ENCODE results near the gene ASF1B. TPM values are rescaled to one million over a fixed set of nuclear protein-coding genes. Genes with fewer than 3 reads are reported as not detected.

The ASF1B gene
- total RNA-seq, 2 experiments from 2014 or later, result 0.59 to 0.77 TPM

DNA sequence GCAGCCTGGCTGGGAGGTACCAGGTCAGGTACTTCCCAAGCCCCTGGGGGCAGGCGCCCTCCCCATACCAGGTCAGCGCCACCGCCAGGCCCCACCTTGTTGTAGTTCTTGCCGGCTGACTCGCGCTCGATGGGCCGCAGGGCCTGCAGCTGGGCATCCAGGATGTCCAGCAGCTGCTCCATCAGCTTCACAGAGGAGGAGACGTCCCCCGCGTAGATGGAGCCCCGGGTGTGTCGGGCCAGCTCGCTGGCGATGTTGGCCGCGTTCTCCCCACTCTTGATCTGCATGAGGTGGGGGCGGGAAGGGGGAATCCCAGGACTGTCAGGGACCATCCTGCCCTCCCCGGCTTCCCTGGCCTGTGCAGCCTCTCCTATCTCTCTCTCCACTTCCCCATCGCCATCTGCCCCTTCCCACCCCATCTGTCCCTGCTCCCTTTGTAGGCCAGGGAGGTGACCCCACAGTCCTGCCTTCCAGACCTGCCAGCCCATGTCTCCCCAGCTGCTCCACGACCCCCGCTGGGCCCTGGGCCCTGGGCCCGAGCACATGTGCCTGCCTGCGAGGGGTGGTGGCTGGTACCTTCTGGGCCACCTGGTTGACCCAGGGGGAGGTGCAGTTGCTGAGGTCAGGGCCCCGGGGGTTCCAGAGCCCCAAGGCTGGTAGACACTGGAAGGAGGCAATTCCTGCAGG lies 23.8 kb upstream of the ASF1B start:
- H3K9me3 ChIP-seq (ENCODE audit: control insufficient read depth in 1 of 2, insufficient read depth in 1 of 2, low read length in 2 of 2), result peaks cover 0 to 3% of the 10 kb centered on the region in 2 experiments
- no peak for ATAC-seq (ENCODE audit: poor library complexity)
- Mint-ChIP-seq H3K36me3 (ENCODE audit: low read depth) (peaks cover 24% of the 10 kb centered on the region), H3K4me1 (ENCODE audit: low read depth) (no peaks in the 10 kb centered on the region), H3K4me3 (no peak overlapping the region), H3K9me3 (no peaks in the 10 kb centered on the region), H3K27me3 (no peaks in the 10 kb centered on the region), H3K27ac (no peak overlapping the region)
- no peak for DNase-seq
- H3K4me1 ChIP-seq (ENCODE audit: insufficient read depth, low read length), result peaks cover 5% of the 10 kb centered on the region
- no peaks in the 10 kb centered on the region for H3K27me3 ChIP-seq (ENCODE audit: control insufficient read depth in 1 of 2, insufficient read depth in 2 of 2, low read length in 2 of 2)
- H3K36me3 ChIP-seq (ENCODE audit: insufficient read depth, low read length), result peaks cover 29% of the 10 kb centered on the region
- ChIA-PET POLR2A (no interaction called here), CTCF (no interaction called here)
- no peak overlapping the region for H3K27ac ChIP-seq (ENCODE audit: low read depth in 1 of 2, low read length in 2 of 2)
- TF ChIP-seq, protein P1, sequence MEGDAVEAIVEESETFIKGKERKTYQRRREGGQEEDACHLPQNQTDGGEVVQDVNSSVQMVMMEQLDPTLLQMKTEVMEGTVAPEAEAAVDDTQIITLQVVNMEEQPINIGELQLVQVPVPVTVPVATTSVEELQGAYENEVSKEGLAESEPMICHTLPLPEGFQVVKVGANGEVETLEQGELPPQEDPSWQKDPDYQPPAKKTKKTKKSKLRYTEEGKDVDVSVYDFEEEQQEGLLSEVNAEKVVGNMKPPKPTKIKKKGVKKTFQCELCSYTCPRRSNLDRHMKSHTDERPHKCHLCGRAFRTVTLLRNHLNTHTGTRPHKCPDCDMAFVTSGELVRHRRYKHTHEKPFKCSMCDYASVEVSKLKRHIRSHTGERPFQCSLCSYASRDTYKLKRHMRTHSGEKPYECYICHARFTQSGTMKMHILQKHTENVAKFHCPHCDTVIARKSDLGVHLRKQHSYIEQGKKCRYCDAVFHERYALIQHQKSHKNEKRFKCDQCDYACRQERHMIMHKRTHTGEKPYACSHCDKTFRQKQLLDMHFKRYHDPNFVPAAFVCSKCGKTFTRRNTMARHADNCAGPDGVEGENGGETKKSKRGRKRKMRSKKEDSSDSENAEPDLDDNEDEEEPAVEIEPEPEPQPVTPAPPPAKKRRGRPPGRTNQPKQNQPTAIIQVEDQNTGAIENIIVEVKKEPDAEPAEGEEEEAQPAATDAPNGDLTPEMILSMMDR (IDR thresholded peaks at IDR 0.05), result no peak
- no peak overlapping the region for H3K4me3 ChIP-seq (ENCODE audit: low read length)
- intact Hi-C loops (cut with DNase I, micrococcal nuclease), result no loop called here

DNA sequence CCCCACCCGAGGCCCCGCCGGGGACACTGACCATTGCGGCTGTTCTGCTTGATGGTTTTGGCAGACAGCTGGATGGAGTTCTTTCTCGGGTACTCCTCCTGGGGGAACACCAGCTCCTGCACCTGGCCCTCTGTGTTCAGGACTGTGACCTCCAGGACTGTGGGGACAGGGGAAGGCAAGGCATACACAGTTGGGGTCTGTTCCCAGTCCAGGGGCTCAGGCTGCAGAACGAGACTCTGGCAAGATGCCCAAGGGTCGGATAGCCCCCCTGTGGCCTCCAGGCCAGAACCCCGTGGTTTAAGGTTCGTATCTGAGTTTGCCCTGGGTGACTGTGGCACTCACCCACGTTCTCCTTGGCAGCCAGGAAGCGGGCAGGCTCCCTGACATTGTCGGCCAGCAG lies 22.7 kb upstream of the ASF1B start:
- H3K4me1 ChIP-seq (ENCODE audit: insufficient read depth, low read length), result no peaks in the 10 kb centered on the region
- Mint-ChIP-seq H3K4me1 (ENCODE audit: low read depth) (no peaks in the 10 kb centered on the region), H3K27ac (no peak overlapping the region), H3K9me3 (no peaks in the 10 kb centered on the region), H3K27me3 (no peaks in the 10 kb centered on the region), H3K36me3 (ENCODE audit: low read depth) (peaks cover 31% of the 10 kb centered on the region), H3K4me3 (no peak overlapping the region)
- H3K36me3 ChIP-seq (ENCODE audit: insufficient read depth, low read length), result peaks cover 31% of the 10 kb centered on the region
- intact Hi-C loops (cut with DNase I, micrococcal nuclease), result no loop called here
- DNase-seq, result no peak
- no peak for ATAC-seq (ENCODE audit: poor library complexity)
- peaks cover 0 to 3% of the 10 kb centered on the region in 2 experiments for H3K9me3 ChIP-seq (ENCODE audit: control insufficient read depth in 1 of 2, insufficient read depth in 1 of 2, low read length in 2 of 2)
- CTCF ChIA-PET, result interaction anchor here (0.9 kb wide), 1 partner anchor 22 kb away, joined by 3 read pairs; the partner anchor contains the start of gene ASF1B
- H3K4me3 ChIP-seq (ENCODE audit: low read length), result no peak overlapping the region
- no peak overlapping the region for H3K27ac ChIP-seq (ENCODE audit: low read depth in 1 of 2, low read length in 2 of 2)
- POLR2A ChIA-PET, result interaction anchor here (1.4 kb wide), 1 partner anchor 22 kb away, joined by 6 read pairs; the partner anchor contains the start of gene ASF1B
- TF ChIP-seq, protein P1 (IDR thresholded peaks at IDR 0.05), result no peak
- H3K27me3 ChIP-seq (ENCODE audit: control insufficient read depth in 1 of 2, insufficient read depth in 2 of 2, low read length in 2 of 2), result no peaks in the 10 kb centered on the region

DNA sequence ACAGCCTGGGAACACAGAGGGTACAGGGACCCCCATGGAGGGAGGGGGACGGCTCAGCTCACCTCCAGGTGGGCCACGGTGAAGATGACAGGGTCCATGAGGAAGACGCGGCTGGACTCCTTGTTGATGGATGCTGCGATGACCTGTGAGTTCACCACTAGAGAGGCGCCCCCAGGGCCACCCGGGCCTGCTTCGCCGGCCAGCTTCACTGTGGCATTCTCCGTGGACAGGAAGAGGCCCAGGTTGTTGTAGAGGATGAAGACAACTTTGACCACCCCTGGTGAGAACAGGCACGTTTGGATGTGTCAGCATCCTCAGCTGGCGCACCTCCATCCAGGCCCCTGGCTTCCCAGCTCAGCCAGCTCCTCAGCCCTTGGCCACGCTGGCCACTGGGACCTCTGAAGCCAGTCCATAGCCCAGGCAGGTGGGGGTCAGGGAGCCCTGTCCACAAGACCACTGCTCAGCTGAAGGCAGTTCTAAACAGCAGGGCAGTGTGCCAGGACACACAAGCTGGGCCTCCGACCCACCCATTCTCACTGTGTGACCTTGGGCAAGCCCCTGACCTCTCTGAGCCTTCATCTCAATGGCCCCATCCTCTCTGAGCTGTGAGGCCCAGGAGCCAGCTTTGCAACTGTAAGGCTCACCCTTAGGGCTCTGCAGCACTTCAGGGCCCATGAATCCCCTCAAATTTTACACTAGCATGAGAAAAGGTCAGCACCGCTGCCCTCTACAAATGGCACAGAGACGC lies 22.1 kb upstream of the ASF1B start:
- CTCF ChIA-PET, result interaction anchor here (0.9 kb wide), 1 partner anchor 22 kb away, joined by 3 read pairs; the partner anchor contains the start of gene ASF1B
- Histone ChIP-seq H3K4me1 (ENCODE audit: insufficient read depth, low read length) (no peaks in the 10 kb centered on the region), H3K27ac (ENCODE audit: low read depth in 1 of 2, low read length in 2 of 2) (no peak overlapping the region), H3K4me3 (ENCODE audit: low read length) (no peak overlapping the region), H3K9me3 (ENCODE audit: control insufficient read depth in 1 of 2, insufficient read depth in 1 of 2, low read length in 2 of 2) (peaks cover 0 to 3% of the 10 kb centered on the region in 2 experiments), H3K27me3 (ENCODE audit: control insufficient read depth in 1 of 2, insufficient read depth in 2 of 2, low read length in 2 of 2) (no peaks in the 10 kb centered on the region), H3K36me3 (ENCODE audit: insufficient read depth, low read length) (peaks cover 32% of the 10 kb centered on the region)
- Mint-ChIP-seq H3K9me3 (no peaks in the 10 kb centered on the region), H3K4me3 (no peak overlapping the region), H3K27me3 (no peaks in the 10 kb centered on the region), H3K4me1 (ENCODE audit: low read depth) (no peaks in the 10 kb centered on the region), H3K27ac (no peak overlapping the region), H3K36me3 (ENCODE audit: low read depth) (peaks cover 32% of the 10 kb centered on the region)
- POLR2A ChIA-PET, result interaction anchor here (1.4 kb wide), 1 partner anchor 22 kb away, joined by 6 read pairs; the partner anchor contains the start of gene ASF1B
- ATAC-seq (ENCODE audit: poor library complexity) (no peak), DNase-seq (no peak)
- TF ChIP-seq, protein P1 (IDR thresholded peaks at IDR 0.05), result no peak
- intact Hi-C loops (cut with DNase I, micrococcal nuclease), result no loop called here

All from CD4-positive, alpha-beta T cell (primary cell).